Parathyroid adenoma (tissue), 2 donors: ENCODE data around the gene CALML3.

Source experiments
- H2AFZ ChIP-seq: fragments of 300-600 bp; sonication (generic); one replicate; pipeline ENCODE4 v1.7.0; 2017; ENCODE audit warnings: antibody characterized with exemption, mild to moderate bottlenecking
- H3K27ac ChIP-seq: fragments of 300-600 bp; sonication (generic); one replicate; pipeline ENCODE4 v1.7.0; 2017
- H3K27me3 ChIP-seq: fragments of 300-600 bp; sonication (generic); one replicate; pipeline ENCODE4 v1.7.0; 2017; ENCODE audit warnings: low read length; ENCODE audit not compliant: control insufficient read depth, insufficient read depth
- H3K36me3 ChIP-seq: fragments of 300-600 bp; sonication (generic); one replicate; pipeline ENCODE4 v1.7.0; 2017; ENCODE audit warnings: low read length; ENCODE audit not compliant: control insufficient read depth, insufficient read depth
- H3K4me1 ChIP-seq: fragments of 300-600 bp; sonication (generic); one replicate; pipeline ENCODE4 v1.7.0; 2017; ENCODE audit warnings: control low read depth
- H3K4me2 ChIP-seq: fragments of 300-600 bp; sonication (generic); one replicate; pipeline ENCODE4 v1.7.0; 2017; ENCODE audit warnings: low read length
- H3K4me3 ChIP-seq: fragments of 300-600 bp; sonication (generic); one replicate; pipeline ENCODE4 v1.7.0; 2017; ENCODE audit warnings: low read depth, low read length
- H3K79me2 ChIP-seq: fragments of 300-600 bp; sonication (generic); one replicate; pipeline ENCODE4 v1.7.0; 2017; ENCODE audit warnings: control low read depth
- H3K9ac ChIP-seq: fragments of 300-600 bp; sonication (generic); one replicate; pipeline ENCODE4 v1.7.0; 2017; ENCODE audit warnings: mild to moderate bottlenecking
- H3K9me3 ChIP-seq: fragments of 300-600 bp; sonication (generic); one replicate; pipeline ENCODE4 v1.7.0; 2017; ENCODE audit warnings: low read length; ENCODE audit not compliant: control insufficient read depth
- CTCF ChIP-seq: fragments of 300-600 bp; sonication (generic); IDR thresholded peaks from one replicate; pipeline ENCODE4 v1.7.0; 2017; ENCODE audit warnings: antibody characterized with exemption, mild to moderate bottlenecking
- donor health status: primary hyperparathyroidism.

The CALML3 gene

GRCh38 chr10:5482016-5482415, 42.7 kb upstream of the CALML3 start:
- no peak overlapping the region for H2AFZ ChIP-seq
- H3K9me3 ChIP-seq = no peaks in the 10 kb centered on the region
- H3K4me3 ChIP-seq = no peak overlapping the region
- H3K79me2 ChIP-seq = no peaks in the 10 kb centered on the region
- no peak overlapping the region for H3K27ac ChIP-seq
- no peak for TF ChIP-seq CTCF
- H3K4me1 ChIP-seq = no peaks in the 10 kb centered on the region
- no peaks in the 10 kb centered on the region for H3K27me3 ChIP-seq
- no peaks in the 10 kb centered on the region for H3K36me3 ChIP-seq
- H3K9ac ChIP-seq = no peak overlapping the region
- H3K4me2 ChIP-seq = no peak overlapping the region

GRCh38 chr10:5484205-5484604, 40.6 kb upstream of the CALML3 start:
- Histone ChIP-seq H3K36me3 (no peaks in the 10 kb centered on the region), H3K4me3 (no peak overlapping the region), H3K9me3 (no peaks in the 10 kb centered on the region), H3K9ac (no peak overlapping the region), H2AFZ (no peak overlapping the region), H3K27ac (no peak overlapping the region), H3K4me1 (no peaks in the 10 kb centered on the region), H3K4me2 (no peak overlapping the region), H3K79me2 (no peaks in the 10 kb centered on the region), H3K27me3 (no peaks in the 10 kb centered on the region)
- no peak for TF ChIP-seq CTCF

- no peaks in the 10 kb centered on the region for H3K79me2 ChIP-seq
- H3K9ac ChIP-seq = no peak overlapping the region
- no peak for TF ChIP-seq CTCF
- H3K4me1 ChIP-seq = no peaks in the 10 kb centered on the region
- H3K9me3 ChIP-seq = no peaks in the 10 kb centered on the region
- no peak overlapping the region for H2AFZ ChIP-seq
- no peak overlapping the region for H3K27ac ChIP-seq
- no peak overlapping the region for H3K4me2 ChIP-seq
- H3K36me3 ChIP-seq = no peaks in the 10 kb centered on the region
- no peak overlapping the region for H3K4me3 ChIP-seq
- no peaks in the 10 kb centered on the region for H3K27me3 ChIP-seq
These were observed 39.5 kb upstream of the CALML3 start for GRCh38 chr10:5485290-5485689.

- Histone ChIP-seq H3K9ac (no peak overlapping the region), H3K27ac (no peak overlapping the region), H3K4me3 (no peak overlapping the region)
These were observed 38.6 kb upstream of the CALML3 start for GRCh38 chr10:5485948-5486852.

More at GRCh38 chr10:5485948-5486852, 38.6 kb upstream of the CALML3 start:
- Histone ChIP-seq H3K79me2 (no peaks in the 10 kb centered on the region), H3K4me1 (no peaks in the 10 kb centered on the region), H3K27me3 (no peaks in the 10 kb centered on the region), H3K36me3 (no peaks in the 10 kb centered on the region), H2AFZ (no peak overlapping the region), H3K4me2 (no peak overlapping the region), H3K9me3 (no peaks in the 10 kb centered on the region)
- no peak for TF ChIP-seq CTCF
